IMR-90 (cell line): ENCODE measurements around the gene MAG.

Experiments
- FOS ChIP-seq: fragments of 150-350 bp; IDR thresholded peaks from 2 replicates; pipeline ENCODE4 v1.6.1; 2016; ENCODE audit warnings: low read depth, low read length
- TF ChIP-seq, protein P1 (sequence below): conservative IDR thresholded peaks from 2 replicates; pipeline ENCODE4 v1.5.1; 2012; ENCODE audit warnings: mild to moderate bottlenecking, low read depth, low read length, improper control_type of control experiment

DNA sequence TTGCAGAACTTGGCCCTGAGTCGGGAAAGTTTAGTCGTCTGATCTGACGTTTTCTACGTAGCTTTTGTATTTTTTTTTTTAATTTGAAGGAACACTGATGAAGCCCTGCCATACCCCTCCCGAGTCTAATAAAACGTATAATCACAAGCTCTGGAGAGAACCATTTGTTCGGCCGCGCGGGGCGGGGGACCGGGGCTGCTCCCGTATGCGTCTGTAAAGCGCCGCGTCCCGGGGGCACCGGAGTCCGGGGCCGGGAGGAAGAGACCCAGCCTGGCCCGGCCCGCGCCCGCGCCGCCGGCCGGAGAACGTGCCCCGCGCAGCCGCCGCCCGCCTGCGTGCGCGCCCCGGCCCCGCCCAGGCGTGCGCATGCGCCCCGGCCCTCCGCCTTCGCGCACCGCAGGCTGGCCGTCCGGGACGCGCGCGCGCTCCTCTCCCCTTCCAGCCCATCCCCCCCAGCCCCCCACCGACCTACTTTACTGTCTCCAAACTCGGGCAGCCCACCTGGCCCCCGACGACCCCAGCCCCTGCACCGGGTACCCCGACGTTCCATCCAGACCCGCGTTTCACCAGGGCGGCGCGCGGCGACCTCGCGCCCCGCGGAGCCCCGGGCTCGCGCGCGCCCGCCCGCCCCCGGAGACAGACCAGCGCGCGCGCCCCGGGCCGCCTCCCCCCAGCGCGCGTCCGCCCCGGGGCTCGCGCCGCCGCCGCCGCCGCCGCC lies 24.0 kb upstream of the MAG start:
- no peak for TF ChIP-seq FOS
- TF ChIP-seq, protein P1, sequence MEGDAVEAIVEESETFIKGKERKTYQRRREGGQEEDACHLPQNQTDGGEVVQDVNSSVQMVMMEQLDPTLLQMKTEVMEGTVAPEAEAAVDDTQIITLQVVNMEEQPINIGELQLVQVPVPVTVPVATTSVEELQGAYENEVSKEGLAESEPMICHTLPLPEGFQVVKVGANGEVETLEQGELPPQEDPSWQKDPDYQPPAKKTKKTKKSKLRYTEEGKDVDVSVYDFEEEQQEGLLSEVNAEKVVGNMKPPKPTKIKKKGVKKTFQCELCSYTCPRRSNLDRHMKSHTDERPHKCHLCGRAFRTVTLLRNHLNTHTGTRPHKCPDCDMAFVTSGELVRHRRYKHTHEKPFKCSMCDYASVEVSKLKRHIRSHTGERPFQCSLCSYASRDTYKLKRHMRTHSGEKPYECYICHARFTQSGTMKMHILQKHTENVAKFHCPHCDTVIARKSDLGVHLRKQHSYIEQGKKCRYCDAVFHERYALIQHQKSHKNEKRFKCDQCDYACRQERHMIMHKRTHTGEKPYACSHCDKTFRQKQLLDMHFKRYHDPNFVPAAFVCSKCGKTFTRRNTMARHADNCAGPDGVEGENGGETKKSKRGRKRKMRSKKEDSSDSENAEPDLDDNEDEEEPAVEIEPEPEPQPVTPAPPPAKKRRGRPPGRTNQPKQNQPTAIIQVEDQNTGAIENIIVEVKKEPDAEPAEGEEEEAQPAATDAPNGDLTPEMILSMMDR, result no peak
